ENCODE data around the gene STUB1.

STUB1 gene

DNA sequence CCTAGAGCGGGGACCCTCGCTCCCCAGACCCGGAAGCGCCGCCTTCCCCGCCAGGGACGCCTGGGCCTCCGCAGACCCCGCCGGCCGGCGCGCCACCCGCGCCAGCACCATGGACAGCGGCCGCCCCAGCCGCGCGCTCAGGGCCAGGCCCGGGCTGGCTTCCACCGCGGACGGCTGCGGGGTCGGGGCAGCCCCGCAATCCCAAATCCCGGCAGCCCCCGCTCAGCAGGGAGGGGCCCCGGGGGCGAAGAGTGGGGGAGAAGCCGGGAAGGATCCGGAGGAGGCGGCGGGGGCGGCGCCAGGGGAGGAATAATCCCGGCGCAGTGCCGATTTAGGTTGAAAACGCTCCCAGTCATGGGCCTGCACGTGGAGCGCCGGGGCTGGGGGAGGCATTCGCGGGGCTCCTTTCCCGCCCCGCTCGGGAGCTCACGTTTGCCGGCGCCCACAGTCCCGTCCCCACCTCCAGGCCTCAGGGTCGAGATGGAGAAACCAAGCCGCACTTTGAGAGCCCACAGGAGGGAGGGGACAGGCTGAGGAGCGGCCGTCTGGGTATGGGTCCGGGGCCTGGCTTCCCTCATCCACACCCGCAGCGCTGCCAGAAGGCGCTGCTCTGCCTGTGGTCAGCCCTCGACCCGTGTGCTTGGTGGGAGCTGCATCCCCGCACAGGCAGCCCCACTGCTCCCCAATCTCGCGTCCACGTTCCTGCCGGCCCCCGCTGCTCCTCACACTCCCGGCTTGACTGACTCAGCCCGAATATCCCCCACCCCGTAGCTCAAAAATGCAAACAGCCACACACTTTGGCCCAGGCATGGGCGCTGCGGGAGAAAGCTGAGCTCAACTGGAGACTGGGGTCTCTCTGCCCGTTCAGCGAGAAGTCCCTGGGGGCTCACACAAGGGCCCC, 20.7 kb downstream of the STUB1 start:
- TF ChIP-seq, protein P1, sequence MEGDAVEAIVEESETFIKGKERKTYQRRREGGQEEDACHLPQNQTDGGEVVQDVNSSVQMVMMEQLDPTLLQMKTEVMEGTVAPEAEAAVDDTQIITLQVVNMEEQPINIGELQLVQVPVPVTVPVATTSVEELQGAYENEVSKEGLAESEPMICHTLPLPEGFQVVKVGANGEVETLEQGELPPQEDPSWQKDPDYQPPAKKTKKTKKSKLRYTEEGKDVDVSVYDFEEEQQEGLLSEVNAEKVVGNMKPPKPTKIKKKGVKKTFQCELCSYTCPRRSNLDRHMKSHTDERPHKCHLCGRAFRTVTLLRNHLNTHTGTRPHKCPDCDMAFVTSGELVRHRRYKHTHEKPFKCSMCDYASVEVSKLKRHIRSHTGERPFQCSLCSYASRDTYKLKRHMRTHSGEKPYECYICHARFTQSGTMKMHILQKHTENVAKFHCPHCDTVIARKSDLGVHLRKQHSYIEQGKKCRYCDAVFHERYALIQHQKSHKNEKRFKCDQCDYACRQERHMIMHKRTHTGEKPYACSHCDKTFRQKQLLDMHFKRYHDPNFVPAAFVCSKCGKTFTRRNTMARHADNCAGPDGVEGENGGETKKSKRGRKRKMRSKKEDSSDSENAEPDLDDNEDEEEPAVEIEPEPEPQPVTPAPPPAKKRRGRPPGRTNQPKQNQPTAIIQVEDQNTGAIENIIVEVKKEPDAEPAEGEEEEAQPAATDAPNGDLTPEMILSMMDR (IDR thresholded peaks at IDR 0.05; ENCODE audit: insufficient read depth, low read length, poor library complexity, severe bottlenecking): no peak
- H3K4me3 ChIP-seq (replicated peaks; ENCODE audit: low read depth, low read length): no peak overlapping the region
- no peaks in the 10 kb centered on the region for H3K36me3 ChIP-seq (ENCODE audit: control insufficient read depth, insufficient read depth, low read length)
- H3K27me3 ChIP-seq (replicated peaks; ENCODE audit: control insufficient read depth, insufficient read depth, low read length): no peaks in the 10 kb centered on the region; the same call in 1 of the 2 replicates
- no peak for DNase-seq (ENCODE audit: extremely low read depth, insufficient read length)

DNA sequence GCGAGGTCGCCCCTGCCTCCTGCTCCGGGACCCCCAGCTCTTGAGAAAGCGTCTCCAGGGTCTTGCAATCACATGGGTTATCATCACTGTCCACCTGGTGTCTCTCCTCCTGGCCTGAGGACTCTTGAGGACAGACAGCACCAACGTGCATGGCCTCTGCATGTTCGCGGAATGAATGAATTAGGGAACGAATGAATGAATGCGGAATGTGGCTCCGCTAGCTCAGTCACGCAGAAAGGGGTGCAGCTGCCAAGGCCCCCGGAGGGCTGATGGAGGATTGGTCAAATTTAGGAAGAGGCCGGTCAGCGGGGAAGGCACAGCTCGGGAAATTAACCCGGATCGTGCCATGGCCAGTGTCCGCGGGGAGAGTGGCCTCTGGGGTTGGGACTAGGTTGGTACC, 22.1 kb downstream of the STUB1 start:
- no peaks in the 10 kb centered on the region; the same call in 1 of the 2 replicates for H3K27me3 ChIP-seq (replicated peaks; ENCODE audit: control insufficient read depth, insufficient read depth, low read length)

DNA sequence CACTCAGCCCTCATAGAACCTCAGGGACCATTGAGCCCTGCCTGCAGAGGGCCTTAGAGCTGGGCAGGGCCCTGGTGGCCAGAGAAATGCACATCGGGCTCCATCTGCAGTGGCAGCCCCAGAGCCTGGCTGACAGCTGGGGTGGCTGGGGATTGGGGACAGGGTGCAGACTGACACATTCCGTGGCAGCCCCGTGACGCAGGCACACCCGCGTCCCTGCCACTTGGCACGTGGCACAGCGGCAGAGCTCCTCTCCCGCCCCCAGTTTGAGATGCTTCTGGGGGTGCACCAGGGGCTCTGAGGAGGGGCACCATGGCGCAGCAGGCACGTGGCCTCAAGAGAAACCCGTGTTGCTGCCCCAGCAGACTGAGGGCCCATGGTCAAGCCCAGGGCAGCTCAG, 23.2 kb downstream of the STUB1 start:
- TF ChIP-seq, protein P1 (IDR thresholded peaks at IDR 0.05; ENCODE audit: insufficient read depth, low read length, poor library complexity, severe bottlenecking): no peak
- no peaks in the 10 kb centered on the region; the same call in none of the 2 replicates for H3K27me3 ChIP-seq (replicated peaks; ENCODE audit: control insufficient read depth, insufficient read depth, low read length)

More for the DNA sequence above, 22.1 kb downstream of the STUB1 start:
- TF ChIP-seq, protein P1 (IDR thresholded peaks at IDR 0.05; ENCODE audit: insufficient read depth, low read length, poor library complexity, severe bottlenecking): no peak
- DNase-seq (ENCODE audit: extremely low read depth, insufficient read length): no peak
- Histone ChIP-seq H3K4me3 (replicated peaks; ENCODE audit: low read depth, low read length) (no peak overlapping the region), H3K36me3 (ENCODE audit: control insufficient read depth, insufficient read depth, low read length) (no peaks in the 10 kb centered on the region)

DNA sequence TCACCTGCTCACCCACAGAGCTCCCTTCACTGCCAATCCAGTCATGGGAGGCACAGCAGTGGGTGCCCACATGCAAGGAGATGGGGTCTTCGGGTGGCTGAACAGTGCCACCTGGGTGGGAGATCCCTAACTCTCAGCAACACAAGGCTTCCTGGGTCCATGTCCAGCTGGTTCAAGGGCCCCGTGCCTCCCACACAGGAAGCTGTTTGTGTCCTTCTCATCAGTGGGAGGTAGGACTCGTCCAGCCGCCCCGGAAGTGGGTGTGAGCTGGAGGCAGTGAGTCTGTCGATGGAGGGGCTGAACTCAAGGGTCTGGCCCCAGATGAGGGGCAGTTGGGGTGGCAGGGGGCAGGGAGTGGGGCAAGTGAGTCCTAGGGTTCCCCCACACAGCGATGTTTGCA, 23.8 kb downstream of the STUB1 start:
- H3K27me3 ChIP-seq (replicated peaks; ENCODE audit: control insufficient read depth, insufficient read depth, low read length): no peaks in the 10 kb centered on the region; the same call in none of the 2 replicates

More for the DNA sequence above, 23.2 kb downstream of the STUB1 start:
- no peaks in the 10 kb centered on the region for H3K36me3 ChIP-seq (ENCODE audit: control insufficient read depth, insufficient read depth, low read length)
- no peak for DNase-seq (ENCODE audit: extremely low read depth, insufficient read length)
- H3K4me3 ChIP-seq (replicated peaks; ENCODE audit: low read depth, low read length): no peak overlapping the region

DNA sequence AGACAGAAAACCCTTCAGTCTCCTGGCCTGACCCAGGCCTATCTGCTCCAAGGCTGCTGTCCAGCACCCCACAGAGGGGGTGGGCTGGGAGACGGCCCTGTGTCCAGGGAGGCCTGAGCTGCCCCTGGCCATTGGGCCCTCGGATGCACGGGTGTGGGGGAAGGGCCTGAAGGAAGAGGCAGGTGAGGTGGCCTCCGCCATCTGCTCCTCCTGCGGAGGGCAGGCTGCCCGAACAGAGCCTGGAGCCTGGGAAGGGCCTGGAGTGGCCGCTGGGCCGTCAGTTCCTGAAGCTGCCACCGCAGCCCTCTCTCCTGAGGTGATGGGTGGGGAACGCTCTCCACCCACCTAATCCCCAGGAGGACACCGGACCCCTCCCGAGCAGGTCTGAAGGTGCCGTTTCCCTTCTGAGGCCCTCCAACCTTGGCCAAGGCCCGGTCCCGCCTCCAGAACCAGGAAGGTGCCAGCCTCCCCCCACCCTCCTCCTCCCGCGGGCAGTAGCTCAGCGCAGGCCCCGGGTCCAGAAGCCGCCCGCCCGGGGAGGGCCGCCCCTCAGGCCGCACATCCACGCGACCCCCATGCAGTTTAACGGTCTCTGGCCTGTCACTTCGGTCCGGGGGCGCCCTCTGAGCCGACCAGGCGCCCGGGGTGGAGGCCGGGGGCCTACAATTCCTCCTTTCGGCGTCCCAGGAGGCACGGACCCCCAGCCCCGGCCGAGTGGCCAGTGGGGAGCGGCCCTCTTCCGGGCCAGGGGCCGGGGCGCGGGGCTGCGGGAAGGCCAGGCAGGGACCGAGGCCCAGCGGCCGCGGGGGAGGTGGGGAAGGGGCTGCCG, 24.6 kb downstream of the STUB1 start:
- Histone ChIP-seq H3K4me3 (replicated peaks; ENCODE audit: low read depth, low read length) (no peak overlapping the region), H3K36me3 (ENCODE audit: control insufficient read depth, insufficient read depth, low read length) (no peaks in the 10 kb centered on the region), H3K27me3 (replicated peaks; ENCODE audit: control insufficient read depth, insufficient read depth, low read length) (no peaks in the 10 kb centered on the region; the same call in none of the 2 replicates)
- no peak for DNase-seq (ENCODE audit: extremely low read depth, insufficient read length)
- TF ChIP-seq, protein P1 (IDR thresholded peaks at IDR 0.05; ENCODE audit: insufficient read depth, low read length, poor library complexity, severe bottlenecking): no peak

More for the DNA sequence above, 23.8 kb downstream of the STUB1 start:
- TF ChIP-seq, protein P1 (IDR thresholded peaks at IDR 0.05; ENCODE audit: insufficient read depth, low read length, poor library complexity, severe bottlenecking): no peak
- Histone ChIP-seq H3K36me3 (ENCODE audit: control insufficient read depth, insufficient read depth, low read length) (no peaks in the 10 kb centered on the region), H3K4me3 (replicated peaks; ENCODE audit: low read depth, low read length) (no peak overlapping the region)
- DNase-seq (ENCODE audit: extremely low read depth, insufficient read length): no peak

All from GM06990 (cell line).